Daoy (cell line): Measurements from ENCODE around the gene OXT. TPM values are rescaled to one million over a fixed set of nuclear protein-coding genes. Genes with fewer than 3 reads are reported as not detected.
"Not testable (repeated sequence)": the region's sequence is repeated elsewhere in the genome, so short reads cannot be mapped to it uniquely, and the experiment has no call there.

Source experiments
- DNase-seq: peaks from one replicate; pipeline ENCODE4 v3.0.0-alpha.2; 2015; ENCODE audit warnings: low read depth
- total RNA-seq: library from RNA; depleted of rRNA; stranded (reverse); fragments of >200 nt; shearing (Covaris generic); gene quantifications from 2 replicates; pipeline ENCODE4 v1.2.3, GENCODE V29; 2014

Gene OXT
- total RNA-seq, 1 experiment from 2014 or later = not detected

- DNase-seq = no peak
Observed at GRCh38 chr20:3047486-3048419, 23.7 kb upstream of the OXT start.

DNA sequence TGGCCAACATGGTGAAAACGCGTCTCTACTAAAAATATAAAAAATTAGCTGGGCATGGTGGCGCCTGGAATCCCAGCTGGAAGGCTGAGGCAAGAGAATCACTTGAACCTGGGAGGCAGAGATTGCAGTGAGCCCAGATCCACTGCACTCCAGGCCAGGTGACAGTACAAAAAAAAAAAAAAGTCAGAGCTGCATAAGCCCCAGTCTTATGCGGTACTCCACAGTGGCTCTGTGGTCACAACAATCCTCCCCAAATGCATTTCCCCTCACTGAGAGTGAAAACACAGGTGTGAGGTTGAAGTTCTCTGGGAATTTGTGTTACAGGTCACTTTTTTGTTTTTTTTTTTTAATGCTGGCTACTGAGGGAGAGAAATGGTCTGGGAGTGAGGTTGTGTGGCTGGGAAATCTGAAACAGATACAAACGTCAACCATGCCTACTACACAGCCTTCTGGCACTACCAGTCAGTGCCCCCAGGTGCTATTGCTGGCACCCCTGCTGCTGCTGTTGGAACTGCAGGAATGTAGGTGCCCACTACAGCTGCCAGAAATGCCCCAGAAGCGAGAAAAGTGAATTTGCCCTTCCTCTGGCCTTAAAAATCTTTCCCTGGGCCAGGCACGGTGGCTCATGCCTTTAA lies 19.9 kb upstream of the OXT start:
- DNase-seq = no peak

GRCh38 chr20:3059489-3059888 lies 11.9 kb upstream of the OXT start:
- no peak for DNase-seq

DNA sequence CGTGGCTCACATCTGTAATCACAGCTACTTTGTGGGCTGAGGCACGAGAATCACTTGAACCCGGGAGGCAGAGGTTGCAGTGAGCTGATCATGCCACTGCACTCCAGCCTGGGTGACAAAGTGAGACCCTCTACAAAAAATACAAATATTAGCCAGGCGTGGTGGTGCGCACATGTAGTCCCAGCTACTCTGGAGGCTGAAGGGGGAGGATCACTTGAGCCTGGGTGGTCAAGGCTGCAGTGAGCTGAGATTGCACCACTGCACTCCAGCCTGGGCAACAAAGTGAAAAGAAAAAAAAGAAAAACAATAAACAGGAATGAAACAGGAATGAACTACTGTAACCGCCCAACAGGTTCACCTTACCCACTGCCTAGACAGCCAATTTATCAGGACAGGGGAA lies 7.3 kb upstream of the OXT start:
- DNase-seq = not testable (repeated sequence)

- DNase-seq = no peak
Observed at GRCh38 chr20:3067139-3068014, 4.0 kb upstream of the OXT start.

- no peak for DNase-seq
Observed at GRCh38 chr20:3068075-3068474, 3.3 kb upstream of the OXT start.

GRCh38 chr20:3068986-3069900 lies 2.2 kb upstream of the OXT start:
- no peak for DNase-seq

GRCh38 chr20:3070725-3071124 lies 695 bp upstream of the OXT start:
- DNase-seq = no peak

- no peak for DNase-seq
Observed at GRCh38 chr20:3071266-3071609, 182 bp upstream of the OXT start.

GRCh38 chr20:3072530-3073250 lies 1.3 kb downstream of the OXT start:
- no peak for DNase-seq

DNA sequence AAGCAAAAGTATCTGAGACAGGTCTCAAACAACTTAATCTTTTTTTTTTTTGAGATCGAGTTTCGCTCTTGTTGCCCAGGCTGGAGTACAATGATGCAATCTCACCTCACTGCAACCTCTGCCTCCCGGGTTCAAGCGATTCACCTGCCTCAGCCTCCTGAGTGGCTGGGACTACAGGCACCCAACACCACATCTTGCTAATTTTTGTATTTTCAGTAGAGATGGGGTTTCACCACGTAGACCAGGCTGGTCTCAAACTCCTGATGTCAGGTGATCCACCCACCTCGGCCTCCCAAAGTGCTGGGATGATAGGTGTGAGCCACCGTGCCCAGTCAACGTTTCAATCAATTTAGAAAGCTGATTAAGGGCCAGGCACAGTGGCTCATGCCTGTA lies 1.8 kb downstream of the OXT start:
- DNase-seq = not testable (repeated sequence)

GRCh38 chr20:3074812-3075211 lies 3.4 kb downstream of the OXT start:
- DNase-seq = no peak

DNA sequence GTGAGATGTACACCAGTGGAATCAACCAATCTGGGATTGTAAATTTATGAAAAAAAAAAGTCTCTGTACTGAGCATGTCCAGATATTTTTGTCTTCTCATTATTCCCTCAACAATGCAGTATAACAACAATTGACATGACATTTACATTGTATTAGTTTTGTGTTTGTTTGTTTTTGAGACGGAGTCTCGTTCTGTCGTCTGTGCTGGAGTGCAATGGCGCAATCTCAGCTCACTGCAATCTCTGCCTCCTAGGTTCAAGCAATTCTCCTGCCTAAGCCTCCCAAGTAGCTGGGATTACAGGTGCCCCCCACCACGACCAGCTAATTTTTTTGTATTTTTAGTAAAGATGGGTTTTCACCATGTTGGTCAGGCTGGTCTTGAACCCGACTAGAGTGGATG lies 3.9 kb downstream of the OXT start:
- not testable (repeated sequence) for DNase-seq

DNA sequence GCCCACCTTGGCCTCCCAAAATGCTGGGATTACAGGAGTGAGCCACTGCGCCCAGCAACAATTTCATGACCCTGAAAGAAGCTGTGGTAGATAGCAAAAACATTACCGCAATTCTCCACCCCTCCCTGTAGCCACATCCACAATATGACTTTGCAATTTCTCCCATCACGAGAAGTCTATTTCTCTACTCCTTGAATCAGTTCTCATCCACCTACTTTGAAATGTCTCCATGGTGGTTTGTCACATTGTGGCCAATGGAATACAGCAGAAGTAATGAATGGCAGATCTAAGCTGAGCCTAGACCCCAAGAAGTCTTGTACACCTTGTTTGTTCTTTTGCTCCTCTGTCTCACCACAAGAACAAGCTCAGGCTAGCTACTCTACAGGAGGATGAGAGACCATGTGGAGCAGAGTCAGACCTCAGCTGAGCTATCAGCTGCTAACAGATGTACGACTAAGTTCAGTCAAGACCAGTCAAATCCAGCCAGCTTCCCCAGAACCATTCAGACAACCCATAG lies 6.3 kb downstream of the OXT start:
- no peak for DNase-seq

- DNase-seq = no peak
Observed at GRCh38 chr20:3080939-3081388, 9.5 kb downstream of the OXT start.

DNA sequence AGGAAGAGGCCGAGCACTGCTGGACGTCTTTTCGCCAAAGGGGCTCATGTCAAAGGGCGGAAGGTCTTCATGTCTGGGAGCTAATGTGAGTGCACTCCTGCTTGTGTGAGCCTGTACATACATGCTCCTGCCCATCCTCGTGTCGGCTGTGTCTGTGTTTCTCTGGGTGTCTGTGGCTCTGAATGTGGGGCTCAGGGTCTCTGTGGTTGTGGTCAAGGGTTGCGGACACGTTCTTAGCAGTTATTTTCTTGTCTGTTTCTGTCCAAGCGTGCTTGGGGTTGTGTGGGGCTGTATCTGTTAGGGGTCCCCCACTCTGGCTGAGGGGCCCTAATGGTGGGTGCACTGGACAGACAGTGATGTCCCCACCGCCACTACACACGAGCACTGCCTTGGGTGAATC lies 10.2 kb downstream of the OXT start:
- DNase-seq = no peak

- DNase-seq = no peak
Observed at GRCh38 chr20:3082306-3082951, 11.0 kb downstream of the OXT start.

DNA sequence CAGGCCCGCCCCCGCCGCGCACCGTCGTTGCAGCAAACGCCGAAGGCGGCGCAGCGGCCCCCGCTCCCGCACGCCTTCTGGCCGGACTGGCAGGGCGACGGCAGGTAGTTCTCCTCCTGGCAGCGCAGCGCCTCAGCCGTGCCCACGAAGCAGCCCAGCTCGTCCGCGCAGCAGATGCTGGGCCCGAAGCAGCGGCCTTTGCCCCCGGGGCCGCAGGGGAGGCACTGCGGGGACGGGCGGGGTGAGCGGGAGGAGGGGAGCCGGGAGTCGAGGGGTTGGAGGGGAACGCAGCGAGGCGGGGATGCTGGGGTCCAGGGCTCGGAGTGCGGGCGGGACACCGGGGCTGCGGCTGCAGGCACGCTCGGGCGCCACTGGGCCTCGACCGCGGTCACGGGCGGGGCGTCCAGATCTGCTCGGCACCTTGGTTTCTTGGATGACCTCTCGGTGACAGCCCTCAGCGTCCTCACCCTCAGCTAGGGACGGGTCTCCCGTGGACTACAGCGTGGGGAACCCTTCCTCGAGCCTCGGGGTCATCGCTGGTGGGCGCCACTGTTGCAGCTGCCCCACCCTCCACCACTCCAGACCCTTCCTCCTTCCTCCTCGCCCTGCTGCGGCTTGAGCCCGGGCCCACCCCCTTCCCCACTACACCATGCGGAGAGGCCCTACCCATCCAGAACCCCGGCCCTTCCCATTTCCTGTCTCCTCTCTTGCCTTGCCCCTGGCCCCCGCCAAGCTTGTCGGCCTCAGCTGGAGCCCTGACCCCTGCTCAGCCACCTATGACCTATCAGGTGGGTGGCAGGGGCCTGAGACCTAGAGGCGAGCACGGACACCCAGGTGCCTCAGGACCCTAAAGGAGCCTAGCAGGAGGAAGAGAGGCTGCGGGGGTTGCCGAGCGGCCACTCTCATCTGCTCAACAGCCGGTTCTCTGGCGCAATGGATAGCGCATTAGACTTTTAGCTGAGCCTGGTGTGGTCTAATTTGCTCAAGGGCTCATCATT lies 11.8 kb downstream of the OXT start:
- DNase-seq = no peak
